ENCODE results near the gene RTL5. TPM values are rescaled to one million over a fixed set of nuclear protein-coding genes. Genes with fewer than 3 reads are reported as not detected.

Gene RTL5
- not detected in 2 replicates for total RNA-seq (2013; cell fraction: nucleolus; rRNA removed)
- under 0.01 and 0.11 TPM in 2 replicates for total RNA-seq (2014; rRNA removed)
- total RNA-seq (2014; rRNA removed; fragmentation: Illumina TruSeq; extraction: Trizol), result not detected in 2 replicates
- total RNA-seq (2021), result 0.05 and 0.10 TPM in 2 replicates
- 0.25 TPM for polyA plus RNA-seq (2011; ENCODE audit: low read depth)
- polyA plus RNA-seq (2011; rRNA removed), result not detected in 2 replicates
- not detected in 2 replicates for polyA plus RNA-seq (2011; cell fraction: cytosol; rRNA removed)
- polyA plus RNA-seq (2011; cell fraction: nucleus; rRNA removed), result 0.06 and 0.15 TPM in 2 replicates
- polyA plus RNA-seq (2012), result 0.28 and 0.34 TPM in 2 replicates
- 0.01 TPM in 1 of 2 replicates, not detected in the other for polyA plus RNA-seq (2014; fragmentation: Illumina TruSeq; extraction: Trizol)
- polyA plus RNA-seq (2014; fragmentation: Nextera tagmentation; extraction: Ambion mirVana), result not detected
- 0.03 and 0.05 TPM in 2 replicates for polyA plus RNA-seq (2014; rRNA removed)
- polyA plus RNA-seq (2016; fragmentation: Nextera tagmentation; extraction: Ambion mirVana), result under 1 TPM in 1 of 2 experiments, not detected in 1; 0.08 TPM
- polyA minus RNA-seq (2011; rRNA and poly(A)+ RNA removed), result not detected in 2 replicates
- not detected in 2 replicates for polyA minus RNA-seq (2011; cell fraction: cytosol; rRNA and poly(A)+ RNA removed)
- not detected in 2 replicates for polyA minus RNA-seq (2011; cell fraction: nucleus; rRNA and poly(A)+ RNA removed)
- Bru-seq, nascent RNA, result percentile 13 among the genes with signal in this experiment
- BruChase-seq, experiment 1, labeled RNA remaining after a 6-hour chase, result percentile 26 among the genes with signal in this experiment
- BruChase-seq, experiment 2, labeled RNA remaining after a 2-hour chase, result percentile 19 among the genes with signal in this experiment
- long read RNA-seq, experiment 1, result 0 reads
- long read RNA-seq, experiment 2, result 0 reads

DNA sequence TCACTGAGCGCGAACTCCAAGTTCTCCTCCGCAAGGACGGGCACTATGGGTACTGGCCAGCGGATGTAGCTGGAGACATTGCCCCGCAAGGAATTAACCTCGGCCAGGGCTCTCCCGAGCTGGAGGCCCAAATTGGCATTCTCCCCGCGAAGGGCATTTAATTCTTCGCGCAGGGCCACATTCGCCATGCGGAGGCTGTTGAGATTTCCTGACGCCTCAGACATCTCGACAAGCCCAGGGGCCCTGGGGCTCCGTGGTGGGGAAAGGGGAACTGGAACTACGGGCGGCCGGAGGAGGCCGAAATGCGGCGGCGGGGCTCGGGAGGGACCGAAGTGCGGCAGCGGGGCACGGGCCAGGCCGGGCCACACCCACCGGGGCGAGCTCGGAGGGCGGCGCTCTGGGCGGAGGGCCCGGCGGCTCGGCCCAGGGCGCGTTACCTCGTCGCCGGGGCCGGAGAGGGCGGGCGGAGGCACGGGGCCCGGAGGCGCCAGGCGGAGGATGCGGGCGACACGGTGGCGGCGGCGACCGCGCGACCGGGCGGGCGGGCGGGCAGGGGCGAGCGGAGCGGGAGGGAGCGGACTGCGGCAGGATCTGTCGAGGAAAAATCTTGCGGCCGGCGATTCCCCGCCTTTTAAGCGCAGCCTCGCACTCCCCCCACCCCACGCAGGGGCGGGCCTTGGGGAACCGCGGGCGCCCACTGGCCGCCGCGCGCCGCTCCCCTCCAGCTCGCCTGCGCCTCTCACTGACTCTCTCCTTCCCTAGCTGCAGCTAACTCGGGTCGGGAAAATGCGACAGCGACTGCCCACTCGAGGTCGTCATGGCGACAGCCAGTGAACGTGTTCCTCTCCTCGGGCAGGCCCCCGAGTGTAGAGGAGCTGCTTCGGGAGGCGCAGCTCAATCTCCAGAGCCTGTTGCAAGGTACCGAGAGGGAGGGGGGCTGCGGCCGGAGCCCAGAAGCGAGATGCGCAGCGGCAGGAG is at the start of gene RTL5:
Gene RTL5 (minus strand): TSS at position 599 of the 978 bp plus-strand sequence.
- Histone ChIP-seq H3K79me2 (ENCODE audit: control insufficient read depth, insufficient read depth, low read length) (no peaks in the 10 kb centered on the region), H3K4me3 (no peak within 1 kb of the TSS), H3K36me3 (ENCODE audit: control insufficient read depth in 2 of 2, insufficient read depth in 2 of 2, low read length in 1 of 2) (no peaks in the 10 kb centered on the region), H3K27ac (ENCODE audit: control insufficient read depth, insufficient read depth) (no peak within 1 kb of the TSS), H2AFZ (ENCODE audit: control insufficient read depth, low read depth, low read length) (peak within 1 kb of the TSS; percentile 16; the same call in 1 of the 2 replicates), H3K27me3 (replicated peaks in 1 of 2; ENCODE audit: control insufficient read depth in 2 of 2, insufficient read depth in 2 of 2, low read length in 1 of 2) (peaks cover 0 to 8% of the 10 kb centered on the region in 2 experiments; a peak in 3 of 4 replicates), H3K4me2 (ENCODE audit: control insufficient read depth, insufficient read depth) (peak within 1 kb of the TSS; percentile 55), H3K9me3 (replicated peaks; ENCODE audit: control insufficient read depth, insufficient read depth, low read length) (no peaks in the 10 kb centered on the region; the same call in 2 of the 3 replicates), H4K20me1 (ENCODE audit: control insufficient read depth, insufficient read depth) (no peaks in the 10 kb centered on the region), H3K9ac (ENCODE audit: control insufficient read depth, insufficient read depth, low read length) (no peak within 1 kb of the TSS), H3K4me1 (ENCODE audit: control insufficient read depth, insufficient read depth, low read length) (no peaks in the 10 kb centered on the region)
- peak; percentile 42 for ATAC-seq
- no peak for FAIRE-seq
- POLR2A ChIA-PET, result no interaction called here
- RAD21 ChIA-PET (ENCODE audit: unreplicated experiment), result no interaction called here
- CTCF ChIA-PET, result interaction anchor here (1.9 kb wide), 1 partner anchor 132 kb away, joined by 5 read pairs; no protein-coding TSS in a partner anchor
- SMC1A ChIA-PET (ENCODE audit: uncharacterized antibody, unreplicated experiment), result no interaction called here
- WGBS (ENCODE audit: insufficient coverage, insufficient replicate concordance, low lambda C conversion rate, missing lambda C conversion rate), result 35% methylated on average over 47 of the region's 106 CpGs
- intact Hi-C loops (cut with micrococcal nuclease; ENCODE audit: unreplicated experiment) (no loop called here), in situ Hi-C loops (cut with MboI) (no loop called here)
- no peak for TF ChIP-seq HDAC6 (IDR thresholded peaks at IDR 0.05; ENCODE audit: unreplicated experiment)
- TF ChIP-seq SPI1 (IDR thresholded peaks at IDR 0.05; ENCODE audit: borderline replicate concordance, insufficient read depth, low read depth, low read length), result 0 out of 2 replicates have a peak, but pooled peaks have one; percentile 8
- BruUV-seq (replicated peaks), result no TSS peak
- no peak for DNase-seq (ENCODE audit: low read depth, low spot score)

All from GM12878 (cell line).